Renal pelvis (tissue), 4 donors: ENCODE data around the gene C1orf198. TPM values are rescaled to one million over a fixed set of nuclear protein-coding genes. Genes with fewer than 3 reads are reported as not detected.

ENCODE experiments used
- DNase-seq: peaks from one replicate; pipeline ENCODE4 v3.0.0-alpha.2; 2013
- polyA plus RNA-seq, 3 donors: library from polyadenylated mRNA; unstranded; fragments of 120-200 nt; gene quantifications; one replicate each; pipeline ENCODE4 v1.2.1, GENCODE V29; 2013; ENCODE audit not compliant: insufficient read length in 3 of 3

C1orf198 gene
- polyA plus RNA-seq, 3 donors: 72.6 to 91.2 (median 83.6) TPM

- no peak for DNase-seq
Observed at GRCh38 chr1:230791986-230792564, 76.2 kb downstream of the C1orf198 start.

GRCh38 chr1:230790026-230790425 is 78.3 kb downstream of the C1orf198 start:
- DNase-seq: no peak

- no peak for DNase-seq
Observed at GRCh38 chr1:230788561-230789275, 79.6 kb downstream of the C1orf198 start.

GRCh38 chr1:230787471-230787870 is 80.8 kb downstream of the C1orf198 start:
- DNase-seq: no peak

Other genes starting within 250 kb of the C1orf198 start
- 10 to 100 TPM; 31.6 to 39.0 (median 36.0) TPM for gene COG2, start 226.0 kb downstream of the C1orf198 start, polyA plus RNA-seq
- gene AGT, start 154.4 kb downstream of the C1orf198 start, polyA plus RNA-seq: 10 to 100 TPM; 38.9 to 54.8 (median 51.0) TPM
- 1 to 10 TPM; 1.0 to 1.9 (median 1.1) TPM for gene CAPN9, start 121.1 kb downstream of the C1orf198 start, polyA plus RNA-seq
- 10 to 100 TPM; 15.9 to 25.8 (median 21.0) TPM for gene TTC13, start 110.3 kb upstream of the C1orf198 start, polyA plus RNA-seq
- 10 to 100 TPM; 24.6 to 28.2 (median 26.2) TPM for gene ARV1, start 110.6 kb upstream of the C1orf198 start, polyA plus RNA-seq
- gene FAM89A, start 171.7 kb upstream of the C1orf198 start, polyA plus RNA-seq: 10 to 100 TPM; 13.3 to 16.8 (median 16.0) TPM